Right lobe of liver (tissue), 4 donors: Measurements from ENCODE around the gene MED10.

Experiments used
- POLR2A ChIP-seq: fragments of 450-650 bp; IDR thresholded peaks from one replicate; pipeline ENCODE4 v1.6.1; 2017; ENCODE audit warnings: antibody characterized with exemption, mild to moderate bottlenecking
- TF ChIP-seq, protein P1 (sequence below), 4 donors: fragments of 200-600 bp in 3 of 4; fragments of 450-650 bp in 1 of 4; IDR thresholded peaks; one replicate each; pipeline versions ENCODE4 v1.5.1 to v1.8.0; 2016 to 2022; ENCODE audit warnings: antibody characterized with exemption in 4 of 4, mild to moderate bottlenecking in 2 of 4
- donor health status: DM: no; HTN: no; CAD: no.
- donor health status: DM: no; HTN: no; CAD: no.
- donor health status: DM: no; HTN: yes; CAD: no.

GRCh38 chr5:6395102-6395445, 16.7 kb upstream of the MED10 start:
- TF ChIP-seq POLR2A = no peak
- TF ChIP-seq, protein P1, sequence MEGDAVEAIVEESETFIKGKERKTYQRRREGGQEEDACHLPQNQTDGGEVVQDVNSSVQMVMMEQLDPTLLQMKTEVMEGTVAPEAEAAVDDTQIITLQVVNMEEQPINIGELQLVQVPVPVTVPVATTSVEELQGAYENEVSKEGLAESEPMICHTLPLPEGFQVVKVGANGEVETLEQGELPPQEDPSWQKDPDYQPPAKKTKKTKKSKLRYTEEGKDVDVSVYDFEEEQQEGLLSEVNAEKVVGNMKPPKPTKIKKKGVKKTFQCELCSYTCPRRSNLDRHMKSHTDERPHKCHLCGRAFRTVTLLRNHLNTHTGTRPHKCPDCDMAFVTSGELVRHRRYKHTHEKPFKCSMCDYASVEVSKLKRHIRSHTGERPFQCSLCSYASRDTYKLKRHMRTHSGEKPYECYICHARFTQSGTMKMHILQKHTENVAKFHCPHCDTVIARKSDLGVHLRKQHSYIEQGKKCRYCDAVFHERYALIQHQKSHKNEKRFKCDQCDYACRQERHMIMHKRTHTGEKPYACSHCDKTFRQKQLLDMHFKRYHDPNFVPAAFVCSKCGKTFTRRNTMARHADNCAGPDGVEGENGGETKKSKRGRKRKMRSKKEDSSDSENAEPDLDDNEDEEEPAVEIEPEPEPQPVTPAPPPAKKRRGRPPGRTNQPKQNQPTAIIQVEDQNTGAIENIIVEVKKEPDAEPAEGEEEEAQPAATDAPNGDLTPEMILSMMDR (IDR thresholded peaks at IDR 0.05) = no peak
